Cardiac muscle cell (in vitro differentiated cells and primary cell): ENCODE data around the gene LSM14A. TPM values are rescaled to one million over a fixed set of nuclear protein-coding genes. Genes with fewer than 3 reads are reported as not detected.
A peak's percentile ranks its signal among the peaks of the same experiment; 100 is the strongest.

Experiments
- DNase-seq, 2 donors: peaks; one replicate each; pipeline versions ENCODE4 v3.0.0 to v3.0.0-alpha.2; 2010 to 2017; ENCODE audit warnings: low read depth in 1 of 2, low spot score in 1 of 2
- H3K27ac ChIP-seq: fragments of 200-600 bp; sonication (generic); 2 replicates; pipeline ENCODE4 v1.5.1; 2016
- H3K27me3 ChIP-seq: fragments of 200-600 bp; sonication (generic); 2 replicates; pipeline ENCODE4 v1.6.0; 2016; ENCODE audit warnings: control low read depth
- H3K36me3 ChIP-seq: fragments of 200-600 bp; sonication (generic); 2 replicates; pipeline ENCODE4 v1.5.1; 2016; ENCODE audit warnings: control low read depth
- H3K4me1 ChIP-seq: fragments of 200-600 bp; sonication (generic); 2 replicates; pipeline ENCODE4 v1.8.1; 2017; ENCODE audit warnings: low read depth, mild to moderate bottlenecking, mixed run types
- H3K4me3 ChIP-seq: fragments of 200-600 bp; sonication (generic); 2 replicates; pipeline ENCODE4 v1.5.1; 2016; ENCODE audit warnings: mild to moderate bottlenecking
- H3K9me3 ChIP-seq: fragments of 200-600 bp; sonication (generic); 2 replicates; pipeline ENCODE4 v1.5.1; 2017; ENCODE audit warnings: low read depth, mild to moderate bottlenecking, control low read depth
- polyA plus RNA-seq: library from polyadenylated mRNA; unstranded; fragments of >200 nt; fragmentation: Nextera tagmentation; extraction: Ambion mirVana; gene quantifications from 2 replicates; pipeline ENCODE4 v1.2.1, GENCODE V29; 2016
- total RNA-seq: library from RNA; depleted of rRNA; stranded (reverse); fragments of >200 nt; gene quantifications from 2 replicates; pipeline ENCODE4 v1.2.3, GENCODE V29; 2016
- TF ChIP-seq, protein P1 (sequence below): IDR thresholded peaks from 2 replicates; pipeline ENCODE4 v1.5.1; 2012; ENCODE audit warnings: low read depth, mild to moderate bottlenecking, low read length

The LSM14A gene
- total and polyA plus RNA-seq, 2 experiments from 2014 or later, result 88.5 to 203 TPM

DNA sequence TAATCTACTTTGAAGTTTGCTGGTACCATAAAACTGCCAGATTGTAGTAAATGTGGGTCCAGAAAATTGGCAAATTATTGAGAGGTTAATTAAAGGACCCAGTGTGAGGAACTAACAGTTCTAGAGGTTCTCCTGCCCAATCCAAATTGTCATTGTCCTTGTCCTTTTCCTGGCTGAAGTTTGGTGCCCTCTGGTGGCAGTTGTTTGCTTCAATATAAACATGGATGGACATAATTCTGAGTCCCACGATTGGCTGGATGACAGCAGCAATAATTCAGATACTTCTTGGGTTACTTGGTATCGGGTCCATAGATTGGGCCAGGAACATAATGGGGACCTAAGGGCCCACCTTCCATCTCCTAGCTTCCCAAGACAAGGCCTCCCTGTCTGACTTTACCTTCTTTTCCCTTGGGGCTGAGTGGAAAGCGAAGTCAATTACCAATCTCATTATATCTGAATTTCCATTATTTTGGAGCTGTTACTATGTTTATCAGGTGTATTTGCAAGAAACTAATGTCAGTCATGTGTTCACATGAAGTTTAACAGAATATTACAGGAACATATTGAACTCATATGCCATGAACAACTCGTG, 48.3 kb downstream of the LSM14A start:
- Histone ChIP-seq H3K9me3 (no peaks in the 10 kb centered on the region), H3K27me3 (no peaks in the 10 kb centered on the region), H3K27ac (no peak overlapping the region), H3K4me3 (no peak overlapping the region), H3K36me3 (peaks cover 62% of the 10 kb centered on the region), H3K4me1 (no peaks in the 10 kb centered on the region)
- peak; percentile 69 to 70 for DNase-seq
- TF ChIP-seq, protein P1, sequence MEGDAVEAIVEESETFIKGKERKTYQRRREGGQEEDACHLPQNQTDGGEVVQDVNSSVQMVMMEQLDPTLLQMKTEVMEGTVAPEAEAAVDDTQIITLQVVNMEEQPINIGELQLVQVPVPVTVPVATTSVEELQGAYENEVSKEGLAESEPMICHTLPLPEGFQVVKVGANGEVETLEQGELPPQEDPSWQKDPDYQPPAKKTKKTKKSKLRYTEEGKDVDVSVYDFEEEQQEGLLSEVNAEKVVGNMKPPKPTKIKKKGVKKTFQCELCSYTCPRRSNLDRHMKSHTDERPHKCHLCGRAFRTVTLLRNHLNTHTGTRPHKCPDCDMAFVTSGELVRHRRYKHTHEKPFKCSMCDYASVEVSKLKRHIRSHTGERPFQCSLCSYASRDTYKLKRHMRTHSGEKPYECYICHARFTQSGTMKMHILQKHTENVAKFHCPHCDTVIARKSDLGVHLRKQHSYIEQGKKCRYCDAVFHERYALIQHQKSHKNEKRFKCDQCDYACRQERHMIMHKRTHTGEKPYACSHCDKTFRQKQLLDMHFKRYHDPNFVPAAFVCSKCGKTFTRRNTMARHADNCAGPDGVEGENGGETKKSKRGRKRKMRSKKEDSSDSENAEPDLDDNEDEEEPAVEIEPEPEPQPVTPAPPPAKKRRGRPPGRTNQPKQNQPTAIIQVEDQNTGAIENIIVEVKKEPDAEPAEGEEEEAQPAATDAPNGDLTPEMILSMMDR, result peak; percentile 76

DNA sequence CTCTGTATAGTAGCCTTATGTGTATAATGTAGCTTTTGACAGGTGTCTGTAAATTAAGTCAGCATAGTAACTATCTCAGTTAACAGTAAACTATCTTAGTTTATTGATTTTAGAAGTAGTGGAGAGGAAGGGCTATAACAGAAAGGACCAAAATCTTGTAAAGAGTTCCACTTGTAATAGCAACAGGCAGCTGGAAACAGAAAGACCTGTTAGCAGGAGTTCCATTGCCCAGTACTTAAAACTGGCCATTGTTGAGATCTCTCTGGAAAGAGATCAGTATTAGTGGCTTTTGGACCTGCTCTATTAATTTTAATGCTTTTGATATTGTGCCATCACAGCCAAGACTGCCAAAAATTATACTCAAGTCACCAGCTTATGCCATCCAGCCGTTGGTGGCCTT, 50.1 kb downstream of the LSM14A start:
- no peaks in the 10 kb centered on the region for H3K9me3 ChIP-seq
- no peak for DNase-seq
- H3K36me3 ChIP-seq, result peaks cover 76% of the 10 kb centered on the region
- no peaks in the 10 kb centered on the region for H3K4me1 ChIP-seq
- H3K27ac ChIP-seq, result no peak overlapping the region
- H3K4me3 ChIP-seq, result no peak overlapping the region
- no peaks in the 10 kb centered on the region for H3K27me3 ChIP-seq
- TF ChIP-seq, protein P1, result no peak

DNA sequence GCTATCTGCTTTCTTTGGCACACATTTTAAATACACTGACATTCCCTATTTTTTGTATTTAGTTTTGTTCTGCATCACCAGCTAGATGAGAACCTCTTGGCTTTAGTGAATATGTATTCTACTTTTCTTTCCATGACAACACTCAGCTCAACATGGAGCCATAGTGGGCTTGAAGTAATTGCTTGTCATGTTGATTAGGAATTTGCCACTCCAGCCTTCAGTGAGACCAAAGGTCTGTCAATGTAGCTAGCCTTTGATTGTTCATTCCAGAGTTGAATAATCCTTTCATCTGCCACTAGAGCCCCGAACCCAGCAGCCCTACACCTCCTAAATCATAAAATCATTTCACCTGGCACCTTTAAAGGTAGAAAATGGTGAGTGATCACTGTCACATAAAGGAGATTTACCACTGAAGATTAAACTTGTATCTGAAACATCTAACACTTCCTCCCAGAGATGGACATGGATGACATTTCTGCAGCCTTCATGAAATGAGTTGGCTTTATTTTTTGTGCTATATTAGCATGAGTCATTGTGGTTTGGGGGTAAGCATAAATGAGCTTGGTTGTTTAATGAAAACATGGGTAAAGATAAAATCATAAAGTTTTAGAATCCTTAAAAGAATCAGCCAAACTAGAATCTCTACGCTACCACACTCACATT, 52.8 kb downstream of the LSM14A start:
- Histone ChIP-seq H3K9me3 (no peaks in the 10 kb centered on the region), H3K27ac (no peak overlapping the region), H3K4me1 (no peaks in the 10 kb centered on the region), H3K27me3 (no peaks in the 10 kb centered on the region), H3K4me3 (no peak overlapping the region), H3K36me3 (peaks cover 90% of the 10 kb centered on the region)
- TF ChIP-seq, protein P1, result no peak
- peak in 1 of 2 donors; percentile 45 for DNase-seq

DNA sequence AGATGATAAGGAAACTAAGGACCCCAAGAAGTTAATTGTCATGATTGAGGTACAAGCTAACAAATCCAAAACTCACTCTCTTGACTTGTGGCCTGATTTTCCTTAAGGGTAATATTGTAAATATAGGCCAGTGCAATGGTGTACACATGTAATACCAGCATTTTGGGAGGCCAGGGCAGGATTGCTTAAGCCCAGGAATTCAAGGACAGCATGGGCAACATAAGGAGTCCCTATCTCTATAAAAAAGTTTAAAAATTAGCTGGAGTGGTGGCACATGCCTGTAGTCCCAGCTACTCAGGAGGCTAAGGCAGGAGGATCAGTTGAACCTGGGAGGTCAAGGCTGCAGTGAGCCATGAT, 53.3 kb downstream of the LSM14A start:
- no peak overlapping the region for H3K27ac ChIP-seq
- H3K9me3 ChIP-seq, result no peaks in the 10 kb centered on the region
- H3K4me3 ChIP-seq, result no peak overlapping the region
- DNase-seq, result peak in 1 of 2 donors; percentile 44
- peaks cover 88% of the 10 kb centered on the region for H3K36me3 ChIP-seq
- H3K27me3 ChIP-seq, result no peaks in the 10 kb centered on the region
- TF ChIP-seq, protein P1, result no peak
- H3K4me1 ChIP-seq, result no peaks in the 10 kb centered on the region

DNA sequence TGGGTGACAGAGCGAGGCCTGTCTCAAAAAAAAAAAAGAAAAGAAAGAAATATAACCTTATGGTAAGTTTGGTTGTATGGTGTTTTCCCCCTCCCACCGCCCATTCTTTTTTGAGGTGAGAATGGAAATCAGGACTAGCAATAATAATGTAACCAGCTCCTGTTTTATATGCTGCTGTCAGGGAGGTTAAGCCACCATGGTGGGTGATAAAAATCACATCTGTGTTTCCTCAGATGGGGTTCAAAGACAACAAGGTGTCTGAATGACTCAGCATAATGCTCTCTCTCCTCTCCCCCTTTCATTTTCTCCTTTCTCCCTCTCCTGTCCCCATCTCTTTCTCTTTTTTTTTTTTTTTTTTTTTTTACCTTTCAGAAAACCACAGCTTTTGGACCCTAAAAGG, 53.7 kb downstream of the LSM14A start:
- TF ChIP-seq, protein P1, result no peak
- H3K27ac ChIP-seq, result no peak overlapping the region

More for the DNA sequence above, 53.7 kb downstream of the LSM14A start:
- Histone ChIP-seq H3K4me3 (no peak overlapping the region), H3K36me3 (peaks cover 88% of the 10 kb centered on the region), H3K27me3 (no peaks in the 10 kb centered on the region), H3K9me3 (no peaks in the 10 kb centered on the region), H3K4me1 (no peaks in the 10 kb centered on the region)
- no peak for DNase-seq
